Mononuclear cell (primary cell): ENCODE data around the gene PTH2. TPM values are rescaled to one million over a fixed set of nuclear protein-coding genes. Genes with fewer than 3 reads are reported as not detected.
"Not testable (repeated sequence)": the region's sequence is repeated elsewhere in the genome, so short reads cannot be mapped to it uniquely, and the experiment has no call there.

Experiments
- H3K27me3 ChIP-seq: 2 replicates; pipeline ENCODE4 v1.6.0; 2011; ENCODE audit warnings: low read length, control low read depth; ENCODE audit not compliant: insufficient read depth
- H3K4me1 ChIP-seq: 2 replicates; pipeline ENCODE4 v1.5.1; 2011; ENCODE audit warnings: mild to moderate bottlenecking, low read length, control low read depth; ENCODE audit not compliant: insufficient read depth
- H3K4me3 ChIP-seq: 2 replicates; pipeline ENCODE4 v1.5.1; 2011; ENCODE audit warnings: mild to moderate bottlenecking, low read length, moderate library complexity
- H3K9me3 ChIP-seq: 2 replicates; pipeline ENCODE4 v1.5.1; 2011; ENCODE audit warnings: low read depth, mild to moderate bottlenecking, control low read depth, low read length
- total RNA-seq: library from RNA; depleted of rRNA; stranded (reverse); fragments of >200 nt; gene quantifications from one replicate; pipeline ENCODE4 v1.2.3, GENCODE V29; 2012

The PTH2 gene
- total RNA-seq, 1 donor = not detected

- Histone ChIP-seq H3K27me3 (no peaks in the 10 kb centered on the region), H3K4me1 (peaks cover 29% of the 10 kb centered on the region), H3K9me3 (no peaks in the 10 kb centered on the region), H3K4me3 (no peak overlapping the region)
Observed at GRCh38 chr19:49455773-49456172, 32.5 kb upstream of the PTH2 start.

DNA sequence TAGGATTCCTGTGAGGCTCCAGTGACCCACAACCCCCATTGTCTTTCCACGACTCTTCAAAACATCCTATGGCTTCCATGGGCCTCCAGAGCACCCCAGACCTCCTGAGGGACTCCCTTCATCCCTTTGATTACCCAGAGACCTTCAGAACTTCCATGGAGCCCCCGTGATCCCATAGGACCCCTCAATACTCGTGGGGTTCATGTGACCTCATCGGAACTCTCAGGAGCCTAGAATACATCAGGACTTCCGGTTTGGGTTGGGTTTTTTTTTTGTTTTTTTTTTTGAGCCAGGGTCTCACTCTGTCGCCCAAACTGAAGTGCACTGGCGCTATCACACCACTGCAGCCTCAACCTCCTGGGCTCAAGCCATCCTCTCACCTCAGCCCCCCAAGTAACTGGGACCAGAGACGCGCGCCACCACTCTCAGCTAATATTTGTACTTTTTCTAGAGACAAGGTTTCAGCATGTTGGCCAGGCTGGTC, 30.6 kb upstream of the PTH2 start:
- H3K4me1 ChIP-seq = peaks cover 39% of the 10 kb centered on the region
- H3K27me3 ChIP-seq = no peaks in the 10 kb centered on the region
- peak overlapping the region; percentile 69 for H3K4me3 ChIP-seq

GRCh38 chr19:49453013-49453756, 29.9 kb upstream of the PTH2 start, which contains the start of gene ALDH16A1:
TSS of gene ALDH16A1 (plus strand) at chr19:49453225. CDS start at chr19:49453332, 107 bp downstream.
- peaks cover 39% of the 10 kb centered on the region for H3K4me1 ChIP-seq
- H3K9me3 ChIP-seq = no peaks in the 10 kb centered on the region

More for the DNA sequence above, 30.6 kb upstream of the PTH2 start:
- no peaks in the 10 kb centered on the region for H3K9me3 ChIP-seq

GRCh38 chr19:49451430-49452181, 28.4 kb upstream of the PTH2 start, which contains the start of gene PIH1D1:
TSS of gene PIH1D1 (minus strand) at chr19:49451814. CDS start at chr19:49451574, 240 bp downstream.
- H3K4me1 ChIP-seq = peaks cover 39% of the 10 kb centered on the region
- no peaks in the 10 kb centered on the region for H3K9me3 ChIP-seq
- H3K4me3 ChIP-seq = peak within 1 kb of the TSS; percentile 98
- H3K27me3 ChIP-seq = no peaks in the 10 kb centered on the region

More at GRCh38 chr19:49453013-49453756, 29.9 kb upstream of the PTH2 start, which contains the start of gene ALDH16A1:
- peak within 1 kb of the TSS; percentile 98 for H3K4me3 ChIP-seq
- no peaks in the 10 kb centered on the region for H3K27me3 ChIP-seq

DNA sequence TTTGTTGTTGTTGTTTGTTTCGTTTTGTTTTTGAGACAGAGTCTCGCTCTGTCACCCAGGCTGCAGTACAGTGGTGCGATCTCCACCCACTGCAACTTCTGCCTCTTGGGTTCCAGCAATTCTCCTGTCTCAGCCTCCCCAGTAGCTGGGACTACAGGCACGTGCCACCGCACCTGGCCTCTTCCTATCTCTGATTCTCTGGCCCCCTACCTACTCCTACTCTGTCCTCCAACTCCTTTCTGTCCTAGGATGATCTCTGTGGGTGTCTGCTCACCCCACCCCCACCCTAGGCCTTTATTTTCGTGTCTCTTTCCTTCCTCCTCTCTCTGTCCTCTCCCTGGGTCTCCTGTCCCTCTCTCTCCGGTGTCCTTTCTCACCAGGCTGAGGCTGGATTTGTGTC, 27.2 kb upstream of the PTH2 start:
- Histone ChIP-seq H3K4me1 (peaks cover 43% of the 10 kb centered on the region), H3K4me3 (no peak overlapping the region), H3K9me3 (no peaks in the 10 kb centered on the region), H3K27me3 (no peaks in the 10 kb centered on the region)

DNA sequence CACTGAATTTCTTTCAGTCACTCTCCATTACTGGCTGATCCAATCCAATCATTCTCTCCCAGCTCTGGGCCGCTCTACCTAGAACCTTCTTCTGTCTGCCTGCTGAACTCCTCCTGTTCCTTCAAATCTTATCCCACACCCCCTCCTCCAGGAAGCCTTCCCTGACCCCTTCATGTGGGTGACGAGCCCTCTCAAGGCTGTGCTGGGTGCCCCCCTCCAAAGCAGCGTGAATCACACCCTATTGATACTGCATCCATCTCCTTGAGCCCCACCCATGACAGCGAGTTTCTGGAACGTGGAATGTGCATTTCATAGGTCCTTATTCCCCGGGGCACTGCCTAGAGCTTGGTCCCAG, 25.2 kb upstream of the PTH2 start:
- no peaks in the 10 kb centered on the region for H3K27me3 ChIP-seq

GRCh38 chr19:49447485-49448431, 24.5 kb upstream of the PTH2 start:
- H3K4me3 ChIP-seq = no peak overlapping the region
- H3K9me3 ChIP-seq = no peaks in the 10 kb centered on the region
- no peaks in the 10 kb centered on the region for H3K27me3 ChIP-seq
- H3K4me1 ChIP-seq = peaks cover 54% of the 10 kb centered on the region

More for the DNA sequence above, 25.2 kb upstream of the PTH2 start:
- no peak overlapping the region for H3K4me3 ChIP-seq
- no peaks in the 10 kb centered on the region for H3K9me3 ChIP-seq
- peaks cover 49% of the 10 kb centered on the region for H3K4me1 ChIP-seq

DNA sequence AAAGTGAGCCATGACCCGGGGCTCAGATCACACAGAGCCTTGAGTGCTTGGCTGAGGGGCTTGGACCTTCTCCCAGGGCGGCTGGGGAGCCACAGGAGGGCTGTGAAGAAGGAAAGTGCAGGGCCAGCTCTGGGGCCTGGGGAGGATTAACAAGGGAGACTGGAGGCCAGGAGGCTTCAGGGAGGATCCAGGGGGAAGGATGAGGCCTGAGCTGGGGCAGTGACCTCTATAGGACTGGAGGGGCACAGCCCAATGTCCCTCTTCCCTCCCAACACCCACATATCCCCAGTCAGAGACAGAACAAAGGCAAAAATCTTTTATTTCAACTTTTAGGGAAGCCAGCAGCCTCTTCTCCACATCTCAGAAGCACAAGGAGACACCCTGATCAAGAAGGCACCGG, 22.8 kb upstream of the PTH2 start:
- Histone ChIP-seq H3K4me3 (no peak overlapping the region), H3K4me1 (peaks cover 49% of the 10 kb centered on the region), H3K27me3 (peaks cover 13% of the 10 kb centered on the region), H3K9me3 (no peaks in the 10 kb centered on the region)

DNA sequence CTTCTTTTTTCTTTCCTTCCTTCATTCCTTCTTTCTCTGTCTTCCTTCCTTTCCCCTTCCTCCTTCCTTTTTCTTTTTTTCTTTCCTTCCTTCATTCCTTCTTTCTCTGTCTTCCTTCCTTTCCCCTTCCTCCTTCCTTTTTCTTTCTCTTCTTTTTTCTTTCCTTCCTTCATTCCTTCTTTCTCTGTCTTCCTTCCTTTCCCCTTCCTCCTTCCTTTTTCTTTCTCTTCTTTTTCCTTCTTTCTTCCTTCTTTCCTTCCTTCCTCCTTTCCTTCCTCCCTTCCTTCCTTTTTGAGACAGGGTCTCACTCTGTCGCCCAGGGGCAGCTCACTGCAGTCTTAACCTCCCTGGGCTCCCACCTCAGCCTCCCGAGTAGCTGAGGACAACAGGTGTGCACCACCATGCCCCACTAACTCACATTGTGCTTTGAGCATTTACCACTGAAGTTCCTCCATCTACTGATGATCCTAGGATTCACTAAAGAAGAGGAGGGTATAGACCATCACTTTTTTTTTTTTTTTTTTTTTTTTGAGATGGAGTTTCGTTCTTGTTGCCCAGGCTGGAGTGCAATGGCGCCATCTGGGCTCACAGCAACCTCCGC, 21.0 kb upstream of the PTH2 start:
- peaks cover 38% of the 10 kb centered on the region for H3K4me1 ChIP-seq

DNA sequence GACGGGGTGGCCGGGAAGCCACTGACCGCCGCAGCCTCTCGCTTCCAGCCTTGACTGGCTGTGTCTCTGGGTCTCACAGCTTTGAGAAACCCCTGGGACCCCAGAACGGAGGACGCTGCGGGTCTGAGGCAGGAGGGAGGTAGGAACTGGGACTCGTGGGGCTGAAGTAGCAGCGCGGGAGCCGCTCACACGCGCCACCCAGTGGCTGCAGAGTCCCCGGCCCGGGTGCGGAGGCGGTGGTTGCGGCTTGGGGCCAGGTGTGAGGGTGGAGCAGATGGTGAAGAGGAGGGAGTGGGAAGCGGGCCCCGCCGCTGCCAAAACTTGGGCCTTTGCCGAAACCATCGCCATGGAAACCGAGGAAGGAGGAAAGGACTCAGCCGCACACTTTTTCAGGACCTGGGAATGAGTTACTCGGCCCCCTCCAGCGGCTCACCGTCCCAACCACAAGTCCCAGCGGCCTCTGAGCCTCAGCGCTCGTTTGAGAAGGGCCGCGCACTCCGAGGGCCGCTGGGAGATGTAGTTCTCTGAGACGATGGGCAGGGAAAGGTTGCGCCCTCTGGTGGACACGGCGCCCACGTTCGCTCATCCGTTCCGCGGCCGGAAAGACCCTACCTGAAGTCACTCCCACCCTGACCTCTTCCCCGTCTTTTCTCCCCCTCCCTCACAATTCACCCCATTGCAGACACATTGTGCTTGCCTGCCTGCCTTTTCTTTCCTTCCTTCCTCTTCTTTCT, 20.3 kb upstream of the PTH2 start:
- H3K27me3 ChIP-seq = peaks cover 37% of the 10 kb centered on the region
- no peaks in the 10 kb centered on the region for H3K9me3 ChIP-seq
- H3K4me1 ChIP-seq = peaks cover 38% of the 10 kb centered on the region
- peak overlapping the region; percentile 51 for H3K4me3 ChIP-seq

More for the DNA sequence above, 21.0 kb upstream of the PTH2 start:
- H3K9me3 ChIP-seq, H3K4me3 ChIP-seq: not testable (repeated sequence)
- peaks cover 30% of the 10 kb centered on the region for H3K27me3 ChIP-seq

DNA sequence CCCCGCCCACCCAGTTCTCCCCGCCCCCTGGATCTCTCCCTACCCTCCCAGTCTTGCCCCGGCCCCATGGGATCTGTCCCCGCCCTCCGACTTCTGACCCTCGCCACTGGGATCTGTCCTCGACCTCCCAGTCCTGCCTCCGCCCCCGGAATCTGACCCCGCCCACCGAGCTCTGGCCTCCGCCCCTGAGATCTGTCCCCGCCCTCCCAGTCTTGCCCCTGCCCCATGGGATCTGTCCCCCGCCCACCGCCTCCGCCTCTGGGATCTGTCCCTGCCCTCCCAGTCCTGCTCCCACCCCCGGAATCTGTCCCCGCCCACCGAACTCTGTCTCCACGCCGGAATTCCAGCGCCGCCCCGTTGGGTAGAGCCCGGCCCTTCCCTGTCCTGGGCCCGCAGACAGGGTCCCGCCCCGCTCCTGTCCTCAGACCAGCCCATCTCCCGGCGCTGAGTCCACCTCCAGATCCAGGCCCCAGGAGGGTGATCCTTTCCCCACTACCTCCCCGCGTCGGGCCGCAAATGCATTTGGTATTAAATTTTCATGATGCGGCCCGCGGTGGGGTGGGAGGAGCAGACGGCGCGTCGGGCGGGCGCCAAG, 19.6 kb upstream of the PTH2 start:
- Histone ChIP-seq H3K9me3 (no peaks in the 10 kb centered on the region), H3K4me3 (peak overlapping the region; percentile 51), H3K4me1 (peaks cover 38% of the 10 kb centered on the region), H3K27me3 (peaks cover 43% of the 10 kb centered on the region)

DNA sequence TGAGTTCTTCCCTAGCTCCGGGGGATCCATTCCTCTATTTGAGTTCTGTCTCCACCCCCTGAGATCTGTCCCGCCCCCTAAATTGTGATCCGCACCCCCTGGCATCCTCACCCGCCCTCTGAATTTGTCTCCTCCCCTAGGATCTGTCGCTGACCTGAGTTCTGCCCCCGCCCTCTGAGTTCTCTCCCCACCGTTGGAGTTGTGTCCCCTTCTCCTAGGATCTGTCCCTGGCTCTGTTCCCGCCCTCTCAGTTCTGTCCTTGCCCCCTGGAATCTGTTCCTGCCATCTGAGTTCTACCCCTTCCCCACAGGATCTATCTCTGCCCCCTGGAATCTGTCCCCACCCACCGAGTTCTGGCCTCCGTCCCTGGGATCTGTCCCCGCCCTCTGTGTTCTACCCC, 19.1 kb upstream of the PTH2 start:
- H3K9me3 ChIP-seq = no peaks in the 10 kb centered on the region
- H3K4me1 ChIP-seq = peaks cover 38% of the 10 kb centered on the region
- no peak overlapping the region for H3K4me3 ChIP-seq
- peaks cover 49% of the 10 kb centered on the region for H3K27me3 ChIP-seq

GRCh38 chr19:49441960-49442350, 18.7 kb upstream of the PTH2 start:
- Histone ChIP-seq H3K4me1 (peaks cover 38% of the 10 kb centered on the region), H3K4me3 (no peak overlapping the region), H3K9me3 (no peaks in the 10 kb centered on the region), H3K27me3 (peaks cover 52% of the 10 kb centered on the region)
